ENCODE measurements around the gene CYP3A5.
"Not testable (repeated sequence)": the region's sequence is repeated elsewhere in the genome, so short reads cannot be mapped to it uniquely, and the experiment has no call there.

- TF ChIP-seq, protein P1, sequence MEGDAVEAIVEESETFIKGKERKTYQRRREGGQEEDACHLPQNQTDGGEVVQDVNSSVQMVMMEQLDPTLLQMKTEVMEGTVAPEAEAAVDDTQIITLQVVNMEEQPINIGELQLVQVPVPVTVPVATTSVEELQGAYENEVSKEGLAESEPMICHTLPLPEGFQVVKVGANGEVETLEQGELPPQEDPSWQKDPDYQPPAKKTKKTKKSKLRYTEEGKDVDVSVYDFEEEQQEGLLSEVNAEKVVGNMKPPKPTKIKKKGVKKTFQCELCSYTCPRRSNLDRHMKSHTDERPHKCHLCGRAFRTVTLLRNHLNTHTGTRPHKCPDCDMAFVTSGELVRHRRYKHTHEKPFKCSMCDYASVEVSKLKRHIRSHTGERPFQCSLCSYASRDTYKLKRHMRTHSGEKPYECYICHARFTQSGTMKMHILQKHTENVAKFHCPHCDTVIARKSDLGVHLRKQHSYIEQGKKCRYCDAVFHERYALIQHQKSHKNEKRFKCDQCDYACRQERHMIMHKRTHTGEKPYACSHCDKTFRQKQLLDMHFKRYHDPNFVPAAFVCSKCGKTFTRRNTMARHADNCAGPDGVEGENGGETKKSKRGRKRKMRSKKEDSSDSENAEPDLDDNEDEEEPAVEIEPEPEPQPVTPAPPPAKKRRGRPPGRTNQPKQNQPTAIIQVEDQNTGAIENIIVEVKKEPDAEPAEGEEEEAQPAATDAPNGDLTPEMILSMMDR (conservative IDR thresholded peaks at IDR 0.05; ENCODE audit: low read depth, low read length), result not testable (repeated sequence)
- not testable (repeated sequence) for TF ChIP-seq EZH2 (IDR thresholded peaks at IDR 0.05; ENCODE audit: borderline replicate concordance, low read depth, low read length, poor library complexity, severe bottlenecking)
Observed at GRCh38 chr7:99653269-99653668, 26.5 kb downstream of the CYP3A5 start.
